HepG2 (cell line): Measurements from ENCODE around the gene ABL2. TPM values are rescaled to one million over a fixed set of nuclear protein-coding genes. Genes with fewer than 3 reads are reported as not detected.

Experiments used
- ASH2L ChIP-seq: fragments of 300-600, 200-600 bp; sonication (generic); IDR thresholded peaks from 2 replicates; pipeline ENCODE4 v1.7.0; 2017; ENCODE audit warnings: low read depth, mild to moderate bottlenecking, moderate library complexity, mixed read lengths, low read length; ENCODE audit not compliant: insufficient read length
- BORCS8-MEF2B ChIP-seq: sonication (generic); formaldehyde crosslinking; IDR thresholded peaks from 2 replicates; pipeline ENCODE4 v1.8.0; 2022; ENCODE audit warnings: mild to moderate bottlenecking, missing genetic modification reagents
- DNMT3B ChIP-seq: conservative IDR thresholded peaks from 2 replicates; pipeline ENCODE4 v1.6.1; 2016; ENCODE audit warnings: missing biosample characterization, control low read depth
- FOXC1 ChIP-seq: sonication (generic); formaldehyde crosslinking; IDR thresholded peaks from 2 replicates; pipeline ENCODE4 v1.8.0; 2022; ENCODE audit warnings: mild to moderate bottlenecking, missing genetic modification reagents, borderline replicate concordance
- FOXP1 ChIP-seq, 2 experiments: fragments of 450-650 bp in 1 of 2; IDR thresholded peaks; 2 replicates each; pipeline ENCODE4 v1.6.1; 2017 to 2018; ENCODE audit warnings: antibody characterized with exemption in 1 of 2
- ISX ChIP-seq: sonication (generic); formaldehyde crosslinking; conservative IDR thresholded peaks from 2 replicates; pipeline ENCODE4 v1.5.0; 2020; ENCODE audit warnings: missing genetic modification reagents
- MTF1 ChIP-seq: sonication (generic); formaldehyde crosslinking; IDR thresholded peaks from 2 replicates; pipeline ENCODE4 v1.5.0; 2020; ENCODE audit warnings: missing genetic modification reagents
- NFE2L2 ChIP-seq: fragments of 150-350 bp; IDR thresholded peaks from 2 replicates; pipeline ENCODE4 v1.6.1; 2014; ENCODE audit warnings: low read length
- NFKB2 ChIP-seq: sonication (generic); formaldehyde crosslinking; IDR thresholded peaks from 2 replicates; pipeline ENCODE4 v1.4.0; 2020; ENCODE audit warnings: missing genetic modification reagents, borderline replicate concordance
- SP140L ChIP-seq: sonication (generic); formaldehyde crosslinking; IDR thresholded peaks from 2 replicates; pipeline ENCODE4 v1.4.0; 2020; ENCODE audit warnings: missing genetic modification reagents, borderline replicate concordance
- TCF7 ChIP-seq: sonication (generic); IDR thresholded peaks from 2 replicates; pipeline ENCODE4 v1.6.1; 2016; ENCODE audit warnings: antibody characterized with exemption, low read depth
- TFE3 ChIP-seq: IDR thresholded peaks from 2 replicates; pipeline ENCODE4 v1.6.1; 2016
- TOE1 ChIP-seq: sonication (generic); formaldehyde crosslinking; IDR thresholded peaks from 2 replicates; pipeline ENCODE4 v1.4.0; 2020; ENCODE audit warnings: mild to moderate bottlenecking, missing genetic modification reagents
- WIZ ChIP-seq: sonication (generic); formaldehyde crosslinking; IDR thresholded peaks from 2 replicates; pipeline ENCODE4 v1.5.1; 2020; ENCODE audit warnings: mild to moderate bottlenecking, missing genetic modification reagents
- ZNF142 ChIP-seq: sonication (generic); formaldehyde crosslinking; IDR thresholded peaks from 2 replicates; pipeline ENCODE4 v1.4.0; 2020; ENCODE audit warnings: missing genetic modification reagents
- ZNF282 ChIP-seq: fragments of 450-650 bp; IDR thresholded peaks from 2 replicates; pipeline ENCODE4 v1.6.1; 2018; ENCODE audit not compliant: partially characterized antibody
- ZNF768 ChIP-seq: sonication (generic); formaldehyde crosslinking; IDR thresholded peaks from 2 replicates; pipeline ENCODE4 v1.4.0; 2020; ENCODE audit warnings: missing genetic modification reagents
- ZNF770 ChIP-seq: sonication (generic); formaldehyde crosslinking; IDR thresholded peaks from 2 replicates; pipeline ENCODE4 v1.5.0; 2020; ENCODE audit warnings: mild to moderate bottlenecking, missing genetic modification reagents
- ZNF773 ChIP-seq: sonication (generic); formaldehyde crosslinking; IDR thresholded peaks from 2 replicates; pipeline ENCODE4 v1.4.0; 2020; ENCODE audit warnings: missing genetic modification reagents, borderline replicate concordance
- ZNF777 ChIP-seq: sonication (generic); formaldehyde crosslinking; IDR thresholded peaks from 2 replicates; pipeline ENCODE4 v1.4.0; 2020; ENCODE audit warnings: missing genetic modification reagents
- ZNF841 ChIP-seq: sonication (generic); formaldehyde crosslinking; IDR thresholded peaks from 2 replicates; pipeline ENCODE4 v1.8.1; 2023; ENCODE audit warnings: missing genetic modification reagents, borderline replicate concordance
- polyA plus RNA-seq, 8 experiments: library from polyadenylated mRNA; depleted of rRNA in 3 of 8; stranded (reverse) in 7 of 8; unstranded in 1 of 8; fragments of >200 nt; fragmentation: Illumina TruSeq in 4 of 8; extraction: Trizol in 4 of 8; gene quantifications; 2 replicates each; pipeline versions ENCODE4 v1.2.1 to v1.2.3, GENCODE V29; 2011 to 2016; ENCODE audit warnings: low read depth in 4 of 8, missing spikeins in 1 of 8, mixed read lengths in 1 of 8; ENCODE audit not compliant: insufficient read depth in 1 of 8
- total RNA-seq, 5 experiments: library from RNA; depleted of rRNA; stranded (reverse); fragments of >200 nt; fragmentation: Illumina TruSeq; extraction: Trizol; gene quantifications; 2 replicates each; pipeline ENCODE4 v1.2.3, GENCODE V29; 2016; ENCODE audit warnings: low read depth in 1 of 5
- TF ChIP-seq, protein P1 (sequence below): conservative IDR thresholded peaks from 2 replicates; pipeline ENCODE4 v1.6.1; 2018; ENCODE audit warnings: missing genetic modification reagents

ABL2 gene
- total and polyA plus RNA-seq, 2 of the 13 experiments (the other 11 are each of a cell fraction or from before 2014, with no cell fraction given) = 5.8 to 6.0 TPM

DNA sequence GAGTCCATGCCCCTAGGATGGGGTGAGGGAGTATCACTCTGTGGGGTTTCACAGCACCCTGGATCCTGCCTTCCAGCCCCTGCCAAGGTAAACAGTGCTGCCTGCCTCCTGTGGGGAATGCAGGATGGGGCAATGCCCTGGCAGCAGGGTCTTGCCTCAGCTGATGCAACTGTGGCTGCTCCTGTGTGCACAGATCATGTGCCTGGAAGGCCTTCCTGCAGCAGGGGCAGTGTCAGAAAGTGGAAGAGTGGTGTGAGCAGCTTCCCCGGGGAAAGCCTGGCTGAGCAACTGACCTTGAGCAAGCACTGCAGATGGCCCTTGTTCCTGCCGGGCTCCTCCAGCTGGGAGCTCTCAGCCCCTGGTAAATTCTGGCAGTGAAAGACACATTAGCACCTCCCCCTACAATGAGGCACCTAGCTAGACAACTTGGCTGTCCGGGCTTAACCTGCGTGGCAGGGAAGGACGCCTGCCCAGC is 137.7 kb downstream of the ABL2 start (continued):
- TF ChIP-seq ZNF142 (no peak), ASH2L (no peak), FOXC1 (CRISPR knock-in tag) (no peak), NFKB2 (CRISPR knock-in tag) (peak; percentile 8; the same call in 1 of the 2 replicates), BORCS8-MEF2B (CRISPR knock-in tag) (peak; percentile 50; the same call in 1 of the 2 replicates), TOE1 (CRISPR knock-in tag) (no peak), NFE2L2 (no peak), SP140L (CRISPR knock-in tag) (no peak), WIZ (CRISPR knock-in tag) (no peak), ZNF768 (CRISPR knock-in tag) (no peak), MTF1 (no peak), TCF7 (no peak), FOXP1 (IDR thresholded peaks at IDR 0.05) (no peak), FOXP1 (CRISPR knock-in tag; IDR thresholded peaks at IDR 0.05) (no peak; the same call in 1 of the 2 replicates), ZNF282 (no peak), ZNF841 (CRISPR knock-in tag) (no peak), ZNF773 (CRISPR knock-in tag) (no peak), ISX (CRISPR knock-in tag) (no peak), DNMT3B (CRISPR knock-in tag) (no peak), ZNF777 (CRISPR knock-in tag) (no peak), TFE3 (peak; percentile 90), ZNF770 (CRISPR knock-in tag) (0 out of 2 replicates have a peak, but pooled peaks have one; percentile 11)
- TF ChIP-seq, protein P1, sequence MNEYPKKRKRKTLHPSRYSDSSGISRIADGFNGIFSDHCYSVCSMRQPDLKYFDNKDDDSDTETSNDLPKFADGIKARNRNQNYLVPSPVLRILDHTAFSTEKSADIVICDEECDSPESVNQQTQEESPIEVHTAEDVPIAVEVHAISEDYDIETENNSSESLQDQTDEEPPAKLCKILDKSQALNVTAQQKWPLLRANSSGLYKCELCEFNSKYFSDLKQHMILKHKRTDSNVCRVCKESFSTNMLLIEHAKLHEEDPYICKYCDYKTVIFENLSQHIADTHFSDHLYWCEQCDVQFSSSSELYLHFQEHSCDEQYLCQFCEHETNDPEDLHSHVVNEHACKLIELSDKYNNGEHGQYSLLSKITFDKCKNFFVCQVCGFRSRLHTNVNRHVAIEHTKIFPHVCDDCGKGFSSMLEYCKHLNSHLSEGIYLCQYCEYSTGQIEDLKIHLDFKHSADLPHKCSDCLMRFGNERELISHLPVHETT (CRISPR knock-in tag) = no peak
